NCI-H345 (cell line): ENCODE data around the gene ZNF732.
"Not testable (repeated sequence)": the region's sequence is repeated elsewhere in the genome, so short reads cannot be mapped to it uniquely, and the experiment has no call there.

Source experiments
- DNase-seq: peaks from one replicate; lab custom pipeline; 2025; lab: John Stamatoyannopoulos, UW

The ZNF732 gene

DNA sequence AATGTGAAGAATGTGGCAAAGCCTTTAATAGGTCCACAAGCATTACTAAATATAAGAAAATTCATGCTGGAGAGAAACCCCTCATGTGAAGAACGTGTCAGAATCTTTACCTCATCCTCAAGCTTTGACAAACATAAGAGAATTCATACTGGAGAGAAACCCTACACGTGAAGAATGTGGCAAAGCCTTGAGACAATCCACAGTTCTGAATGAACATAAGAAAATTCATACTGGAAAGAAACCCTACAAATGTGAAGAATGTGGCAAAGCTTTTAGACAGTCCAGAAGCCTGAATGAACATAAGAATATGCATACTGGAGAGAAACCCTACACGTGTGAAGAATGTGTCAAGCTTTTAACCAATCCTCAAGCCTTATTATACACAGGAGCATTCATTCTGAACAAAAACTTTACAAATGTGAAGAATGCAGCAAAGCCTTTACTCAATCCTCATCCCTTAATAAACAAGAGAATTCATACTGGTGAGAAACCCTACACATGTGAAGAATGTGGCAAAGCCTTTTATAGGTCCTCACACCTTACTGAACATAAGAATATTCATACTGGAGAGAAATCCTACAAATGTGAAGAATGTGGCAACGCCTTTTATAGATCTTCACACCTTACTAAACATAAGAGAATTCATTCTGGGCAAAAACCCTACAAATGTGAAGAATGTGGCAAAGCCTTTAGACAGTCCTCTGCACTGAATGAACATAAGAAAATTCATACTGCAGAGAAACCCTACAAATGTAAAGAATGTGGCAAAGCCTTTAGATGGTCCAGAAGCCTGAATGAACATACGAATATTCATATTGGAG lies 51.1 kb downstream of the ZNF732 start:
- no peak for DNase-seq

DNA sequence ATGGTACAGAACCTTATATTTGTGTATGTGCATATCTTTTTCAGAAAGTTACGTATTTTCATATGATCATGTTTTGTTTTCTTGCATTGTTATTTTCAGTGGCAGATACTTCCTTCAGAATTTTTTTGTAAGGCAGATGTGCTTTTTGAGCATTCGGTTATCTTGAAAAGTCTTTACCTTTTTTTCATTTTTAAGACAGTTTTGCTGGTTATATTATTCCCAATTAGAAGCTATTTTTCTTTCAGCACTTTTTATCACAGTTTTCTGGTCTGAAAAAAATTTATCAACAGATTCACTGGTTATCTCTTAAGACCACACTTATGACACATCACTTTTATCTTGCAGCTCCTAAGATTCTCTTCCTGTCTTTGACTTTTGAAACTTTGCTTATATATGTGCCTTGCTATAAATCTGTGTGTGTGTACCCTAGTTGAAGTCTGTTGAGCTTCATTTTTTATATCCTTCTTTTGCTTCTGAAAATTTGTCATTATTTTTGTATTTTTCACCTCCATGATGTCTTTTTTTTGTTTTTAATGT lies 53.1 kb downstream of the ZNF732 start:
- no peak for DNase-seq

- no peak for DNase-seq
Measured at GRCh38 chr4:244471-244870, 60.8 kb downstream of the ZNF732 start.

DNA sequence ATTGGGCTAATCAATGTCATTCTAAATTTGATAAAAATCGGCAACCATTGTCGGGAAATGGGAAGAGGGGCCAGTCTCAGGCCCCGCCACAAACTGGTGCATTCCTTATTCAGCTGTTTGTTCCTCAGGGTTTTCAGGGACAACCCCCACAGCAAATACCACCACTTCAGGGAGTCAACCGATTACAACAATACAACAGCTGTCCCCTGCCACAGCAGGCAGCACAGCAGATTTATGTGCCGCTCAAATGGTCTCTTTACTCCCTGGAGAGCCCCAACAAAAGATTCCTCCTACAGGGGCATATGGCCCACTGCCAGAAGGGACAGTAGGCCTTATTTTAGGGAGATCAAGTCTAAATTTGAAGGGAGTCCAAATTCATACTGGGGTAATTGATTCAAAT lies 61.8 kb downstream of the ZNF732 start:
- no peak for DNase-seq

DNA sequence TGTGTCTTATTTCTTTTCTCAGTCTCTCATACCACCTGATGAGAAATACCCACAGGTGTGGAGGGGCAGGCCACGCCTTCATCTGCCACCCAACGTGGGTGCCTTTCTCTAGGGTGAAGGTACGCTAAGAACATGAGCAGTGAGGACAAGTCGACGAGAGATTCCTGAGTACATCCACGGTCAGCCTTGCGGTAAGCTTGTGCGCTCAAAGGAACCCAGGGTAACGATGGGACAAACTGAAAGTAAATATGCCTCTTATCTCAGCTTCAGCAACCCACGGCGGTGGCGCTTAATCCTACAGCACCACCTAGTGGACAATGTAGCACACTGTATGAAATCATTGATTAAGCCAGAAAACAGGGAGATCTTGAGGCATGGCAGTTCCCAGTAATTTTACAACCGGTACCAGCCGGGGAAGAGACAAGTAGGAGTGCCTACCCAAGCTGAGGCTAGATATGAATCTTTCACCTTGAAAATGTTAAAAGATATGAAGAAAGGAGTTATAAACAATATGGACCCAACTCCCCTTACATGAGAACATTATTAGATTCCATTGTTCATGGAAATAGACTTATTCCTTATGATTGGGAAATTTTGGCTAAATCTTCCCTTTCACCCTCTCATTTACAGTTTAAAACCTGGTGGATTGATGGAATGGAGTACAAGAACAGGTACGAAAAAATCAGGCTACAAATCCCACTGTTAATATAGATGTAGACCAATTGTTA lies 63.0 kb downstream of the ZNF732 start:
- DNase-seq = no peak

DNA sequence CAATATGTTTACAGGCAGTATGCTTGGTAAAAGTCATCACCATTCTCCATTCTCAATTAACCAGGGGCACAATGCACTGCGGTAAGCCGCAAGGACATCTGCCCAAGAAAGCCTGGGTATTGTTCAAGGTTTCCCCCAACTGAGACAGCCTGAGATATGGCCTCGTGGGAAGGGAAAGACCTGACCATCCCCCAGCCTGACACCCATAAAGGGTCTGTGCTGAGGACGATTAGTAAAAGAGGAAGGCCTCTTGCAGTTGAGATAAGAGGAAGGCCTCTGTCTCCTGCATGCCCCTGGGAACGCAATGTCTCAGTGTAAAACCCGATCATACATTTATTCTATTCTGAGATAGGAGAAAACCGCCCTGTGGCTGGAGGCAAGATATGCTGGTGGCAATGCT lies 63.9 kb downstream of the ZNF732 start:
- not testable (repeated sequence) for DNase-seq

DNA sequence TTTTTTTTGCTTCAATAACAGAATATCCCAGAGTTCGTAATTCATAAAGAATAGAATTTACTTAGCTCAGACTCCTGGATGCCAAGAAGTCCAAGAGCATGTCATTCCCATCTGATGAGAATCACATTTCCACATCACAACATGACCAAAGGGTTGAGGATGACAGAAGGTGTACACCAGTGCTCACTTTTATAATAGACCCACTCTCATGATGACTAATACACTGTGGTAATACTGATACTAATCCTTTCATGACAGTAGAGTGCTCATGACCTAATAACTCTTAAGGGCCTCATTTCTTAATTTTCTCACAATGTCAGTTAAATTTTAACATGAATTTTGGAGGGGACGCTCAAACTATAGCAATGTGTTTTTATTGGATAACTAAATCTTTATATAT lies 69.2 kb downstream of the ZNF732 start:
- no peak for DNase-seq

GRCh38 chr4:234178-234577 lies 71.1 kb downstream of the ZNF732 start:
- DNase-seq = no peak

DNA sequence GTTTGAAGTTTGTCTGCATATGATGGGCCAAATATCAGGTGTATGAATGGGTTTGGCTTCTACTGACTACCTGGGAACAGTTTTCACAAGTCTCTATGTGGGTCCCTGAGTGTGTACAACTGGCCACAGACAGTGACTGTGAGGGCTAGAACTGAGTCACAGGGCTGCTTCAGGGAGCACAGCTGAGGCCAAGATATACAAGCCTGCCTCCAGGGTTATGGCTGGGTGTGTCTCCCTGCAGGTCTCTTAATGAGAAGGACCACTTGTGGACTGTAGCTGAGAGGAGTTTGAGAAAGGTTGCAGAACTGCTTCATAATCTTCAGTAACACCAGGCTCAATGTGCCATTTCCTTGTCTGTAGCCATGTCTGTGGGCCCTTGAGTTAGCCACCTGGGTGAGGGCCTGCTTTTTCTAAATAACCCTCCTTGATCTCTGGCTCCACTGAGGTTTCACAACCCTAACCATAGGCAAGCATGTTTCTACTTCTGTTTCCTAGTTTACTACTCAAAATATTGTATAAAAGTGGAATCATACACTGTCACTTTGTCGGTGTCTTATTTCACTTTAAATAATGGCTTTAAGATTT lies 81.3 kb downstream of the ZNF732 start:
- DNase-seq = no peak
